OCI-M1 (cell line): Measurements from ENCODE around the gene TSPY9.
"Not testable (repeated sequence)": the region's sequence is repeated elsewhere in the genome, so short reads cannot be mapped to it uniquely, and the experiment has no call there.

ENCODE experiments used
- DNase-seq: peaks from one replicate; lab custom pipeline; 2025; lab: John Stamatoyannopoulos, UW

TSPY9 gene, protein sequence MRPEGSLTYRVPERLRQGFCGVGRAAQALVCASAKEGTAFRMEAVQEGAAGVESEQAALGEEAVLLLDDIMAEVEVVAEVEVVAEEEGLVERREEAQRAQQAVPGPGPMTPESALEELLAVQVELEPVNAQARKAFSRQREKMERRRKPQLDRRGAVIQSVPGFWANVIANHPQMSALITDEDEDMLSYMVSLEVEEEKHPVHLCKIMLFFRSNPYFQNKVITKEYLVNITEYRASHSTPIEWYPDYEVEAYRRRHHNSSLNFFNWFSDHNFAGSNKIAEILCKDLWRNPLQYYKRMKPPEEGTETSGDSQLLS

DNA sequence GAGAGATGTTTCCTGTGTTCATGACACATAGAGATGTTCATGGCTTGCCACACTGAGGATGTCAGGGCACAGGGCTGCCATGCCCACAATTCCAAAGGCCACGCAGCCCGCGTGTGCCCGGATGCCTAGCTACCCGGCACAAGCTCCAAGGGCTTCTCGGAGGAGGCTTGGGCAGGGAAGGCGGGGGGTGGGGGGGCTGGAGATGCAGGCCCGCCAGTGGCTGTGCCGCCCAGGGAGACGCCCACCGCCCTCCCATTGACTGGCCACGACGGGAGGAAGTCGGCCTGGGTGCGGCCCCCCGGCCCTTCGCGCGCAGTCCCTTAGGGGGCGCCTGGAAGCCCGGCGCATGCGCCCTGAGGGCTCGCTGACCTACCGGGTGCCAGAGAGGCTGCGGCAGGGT is at the start of gene TSPY9:
TSPY9 (plus strand) TSS at position 301 of the 400 bp plus-strand sequence; CDS start at position 347, 46 bp downstream.
- not testable (repeated sequence) for DNase-seq

DNA sequence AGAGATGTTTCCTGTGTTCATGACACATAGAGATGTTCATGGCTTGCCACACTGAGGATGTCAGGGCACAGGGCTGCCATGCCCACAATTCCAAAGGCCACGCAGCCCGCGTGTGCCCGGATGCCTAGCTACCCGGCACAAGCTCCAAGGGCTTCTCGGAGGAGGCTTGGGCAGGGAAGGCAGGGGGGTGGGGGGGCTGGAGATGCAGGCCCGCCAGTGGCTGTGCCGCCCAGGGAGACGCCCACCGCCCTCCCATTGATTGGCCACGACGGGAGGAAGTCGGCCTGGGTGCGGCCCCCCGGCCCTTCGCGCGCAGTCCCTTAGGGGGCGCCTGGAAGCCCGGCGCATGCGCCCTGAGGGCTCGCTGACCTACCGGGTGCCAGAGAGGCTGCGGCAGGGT is 20.4 kb upstream of the TSPY9 start, which contains the start of gene TSPY1:
TSPY1 (plus strand) TSS at position 301 of the 400 bp plus-strand sequence; CDS start at position 347, 46 bp downstream.
- DNase-seq = not testable (repeated sequence)

DNA sequence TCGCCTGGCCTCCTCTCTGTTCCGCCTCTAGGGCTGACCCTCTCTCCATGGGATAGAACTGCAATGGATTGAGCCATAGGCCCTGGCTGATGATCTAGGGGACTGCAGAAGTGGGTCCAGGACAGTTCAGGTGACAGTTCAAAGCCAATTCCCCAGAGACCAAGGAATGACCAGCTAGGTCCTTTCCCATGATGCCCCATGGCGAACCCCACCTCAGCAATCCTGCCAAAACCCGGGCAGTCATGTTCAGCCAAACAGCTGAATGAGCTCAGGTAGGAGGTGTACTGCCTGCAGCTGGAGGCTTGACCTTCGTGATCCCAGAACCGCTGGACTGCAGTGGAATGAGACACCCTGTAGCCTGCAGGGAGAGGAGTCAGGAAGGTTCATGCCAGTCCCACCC is 17.3 kb downstream of the TSPY9 start:
- not testable (repeated sequence) for DNase-seq

DNA sequence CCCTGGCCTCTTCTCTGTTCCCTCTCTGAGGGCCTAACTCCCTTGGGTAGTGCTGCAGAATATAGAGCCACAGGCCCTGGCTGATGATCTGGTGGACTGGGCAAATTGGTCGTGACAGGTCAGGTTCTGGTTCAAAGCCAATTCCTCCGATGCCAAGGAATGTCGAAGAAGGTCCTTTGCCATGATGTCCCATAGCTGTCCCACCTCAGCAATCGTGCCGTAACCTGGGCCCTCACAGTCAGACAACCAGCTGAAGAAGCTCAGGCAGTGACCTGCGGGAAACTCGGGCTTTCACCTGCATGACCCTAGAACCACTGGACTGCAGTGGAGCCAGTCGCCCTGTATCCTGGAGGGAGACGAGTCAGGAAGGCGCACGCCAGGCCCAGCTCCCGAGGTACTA is 29.2 kb downstream of the TSPY9 start:
- not testable (repeated sequence) for DNase-seq

DNA sequence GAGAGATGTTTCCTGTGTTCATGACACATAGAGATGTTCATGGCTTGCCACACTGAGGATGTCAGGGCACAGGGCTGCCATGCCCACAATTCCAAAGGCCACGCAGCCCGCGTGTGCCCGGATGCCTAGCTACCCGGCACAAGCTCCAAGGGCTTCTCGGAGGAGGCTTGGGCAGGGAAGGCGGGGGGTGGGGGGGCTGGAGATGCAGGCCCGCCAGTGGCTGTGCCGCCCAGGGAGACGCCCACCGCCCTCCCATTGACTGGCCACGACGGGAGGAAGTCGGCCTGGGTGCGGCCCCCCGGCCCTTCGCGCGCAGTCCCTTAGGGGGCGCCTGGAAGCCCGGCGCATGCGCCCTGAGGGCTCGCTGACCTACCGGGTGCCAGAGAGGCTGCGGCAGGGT is 40.5 kb downstream of the TSPY9 start, which contains the start of gene TSPY10:
TSPY10 (plus strand) TSS at position 301 of the 400 bp plus-strand sequence; CDS start at position 347, 46 bp downstream.
- DNase-seq = not testable (repeated sequence)
